ENCODE results near the gene TRIM9. TPM values are rescaled to one million over a fixed set of nuclear protein-coding genes. Genes with fewer than 3 reads are reported as not detected.

TRIM9 gene
- total and polyA plus RNA-seq, 4 donors, result 0.08 to 1.3 (median 0.50) TPM

DNA sequence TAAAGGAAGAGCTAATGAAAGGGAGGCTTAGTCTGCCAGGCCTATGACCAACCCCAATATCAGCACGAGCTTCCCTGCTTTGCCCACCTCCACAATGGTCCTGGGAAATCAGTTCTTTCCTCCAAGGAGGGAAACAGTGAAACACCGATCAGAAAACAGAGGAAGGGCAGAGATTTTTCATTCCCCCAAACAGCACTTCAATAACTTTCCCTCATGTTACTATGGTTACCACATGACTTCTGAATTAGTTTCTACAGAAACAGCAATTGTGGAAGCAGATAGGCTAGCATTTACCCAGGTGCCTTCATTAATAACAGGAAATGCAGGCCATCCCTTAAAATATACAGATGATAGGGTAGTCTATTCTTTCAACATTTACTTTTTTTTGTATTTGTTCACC is 35.9 kb downstream of the TRIM9 start:
- Histone ChIP-seq H3K4me1 (ENCODE audit: control insufficient read depth in 5 of 5, insufficient read depth in 5 of 5, low read length in 5 of 5) (peaks cover 0 to 7% (median 0%) of the 10 kb centered on the region in 5 donors), H3K36me3 (ENCODE audit: control insufficient read depth in 4 of 4, insufficient read depth in 4 of 4, low read length in 4 of 4) (no peaks in the 10 kb centered on the region), H3K27me3 (ENCODE audit: control insufficient read depth in 3 of 3, insufficient read depth in 3 of 3, low read length in 2 of 3) (no peaks in the 10 kb centered on the region), H3K9me3 (ENCODE audit: control insufficient read depth in 4 of 4, insufficient read depth in 3 of 4, low read length in 3 of 4) (peaks cover 0 to 3% (median 0%) of the 10 kb centered on the region in 4 donors), H3K4me3 (no peak overlapping the region), H3K27ac (ENCODE audit: low read depth in 1 of 2, low read length in 1 of 2) (no peak overlapping the region), H3K9ac (ENCODE audit: insufficient read depth in 1 of 2, low read length in 2 of 2) (no peak overlapping the region)
- ATAC-seq (ENCODE audit: insufficient read depth, low FRiP score), result no peak
- DNase-seq, result no peak
- TF ChIP-seq, protein P1, sequence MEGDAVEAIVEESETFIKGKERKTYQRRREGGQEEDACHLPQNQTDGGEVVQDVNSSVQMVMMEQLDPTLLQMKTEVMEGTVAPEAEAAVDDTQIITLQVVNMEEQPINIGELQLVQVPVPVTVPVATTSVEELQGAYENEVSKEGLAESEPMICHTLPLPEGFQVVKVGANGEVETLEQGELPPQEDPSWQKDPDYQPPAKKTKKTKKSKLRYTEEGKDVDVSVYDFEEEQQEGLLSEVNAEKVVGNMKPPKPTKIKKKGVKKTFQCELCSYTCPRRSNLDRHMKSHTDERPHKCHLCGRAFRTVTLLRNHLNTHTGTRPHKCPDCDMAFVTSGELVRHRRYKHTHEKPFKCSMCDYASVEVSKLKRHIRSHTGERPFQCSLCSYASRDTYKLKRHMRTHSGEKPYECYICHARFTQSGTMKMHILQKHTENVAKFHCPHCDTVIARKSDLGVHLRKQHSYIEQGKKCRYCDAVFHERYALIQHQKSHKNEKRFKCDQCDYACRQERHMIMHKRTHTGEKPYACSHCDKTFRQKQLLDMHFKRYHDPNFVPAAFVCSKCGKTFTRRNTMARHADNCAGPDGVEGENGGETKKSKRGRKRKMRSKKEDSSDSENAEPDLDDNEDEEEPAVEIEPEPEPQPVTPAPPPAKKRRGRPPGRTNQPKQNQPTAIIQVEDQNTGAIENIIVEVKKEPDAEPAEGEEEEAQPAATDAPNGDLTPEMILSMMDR (IDR thresholded peaks at IDR 0.05; ENCODE audit: control extremely low read depth, extremely low read depth), result no peak
- 66 to 71% methylated on average over 2 of the region's 2 CpGs for WGBS, 2 donors

DNA sequence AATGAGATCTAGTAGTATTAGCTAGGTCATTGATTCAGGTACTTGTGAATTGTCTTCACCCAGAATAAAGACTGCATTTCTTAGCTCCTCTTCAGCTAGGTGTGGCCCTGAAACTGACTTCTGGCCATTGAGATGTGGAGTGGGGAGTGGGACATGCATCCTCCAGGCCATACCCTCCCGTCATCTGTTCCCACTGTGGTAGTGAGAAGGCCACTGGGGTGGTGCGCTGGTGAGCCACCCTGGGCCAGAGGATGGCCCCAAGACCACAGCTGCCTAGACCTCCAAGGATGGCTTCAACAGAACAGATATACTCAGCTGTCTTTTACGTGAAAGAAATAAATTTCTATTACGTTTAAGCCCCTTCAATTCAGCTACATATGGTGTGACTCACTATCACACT is 36.5 kb downstream of the TRIM9 start:
- Histone ChIP-seq H3K9me3 (ENCODE audit: control insufficient read depth in 4 of 4, insufficient read depth in 3 of 4, low read length in 3 of 4) (peaks cover 0 to 3% (median 0%) of the 10 kb centered on the region in 4 donors), H3K36me3 (ENCODE audit: control insufficient read depth in 4 of 4, insufficient read depth in 4 of 4, low read length in 4 of 4) (no peaks in the 10 kb centered on the region), H3K9ac (ENCODE audit: insufficient read depth in 1 of 2, low read length in 2 of 2) (no peak overlapping the region), H3K4me1 (ENCODE audit: control insufficient read depth in 5 of 5, insufficient read depth in 5 of 5, low read length in 5 of 5) (peaks cover 0 to 7% (median 0%) of the 10 kb centered on the region in 5 donors), H3K27ac (ENCODE audit: low read depth in 1 of 2, low read length in 1 of 2) (no peak overlapping the region), H3K4me3 (no peak overlapping the region), H3K27me3 (ENCODE audit: control insufficient read depth in 3 of 3, insufficient read depth in 3 of 3, low read length in 2 of 3) (no peaks in the 10 kb centered on the region)
- ATAC-seq (ENCODE audit: insufficient read depth, low FRiP score) (no peak), DNase-seq (no peak)
- TF ChIP-seq, protein P1 (IDR thresholded peaks at IDR 0.05; ENCODE audit: control extremely low read depth, extremely low read depth), result no peak
- 95% methylated on average over 4 of the region's 4 CpGs for WGBS, 2 donors

DNA sequence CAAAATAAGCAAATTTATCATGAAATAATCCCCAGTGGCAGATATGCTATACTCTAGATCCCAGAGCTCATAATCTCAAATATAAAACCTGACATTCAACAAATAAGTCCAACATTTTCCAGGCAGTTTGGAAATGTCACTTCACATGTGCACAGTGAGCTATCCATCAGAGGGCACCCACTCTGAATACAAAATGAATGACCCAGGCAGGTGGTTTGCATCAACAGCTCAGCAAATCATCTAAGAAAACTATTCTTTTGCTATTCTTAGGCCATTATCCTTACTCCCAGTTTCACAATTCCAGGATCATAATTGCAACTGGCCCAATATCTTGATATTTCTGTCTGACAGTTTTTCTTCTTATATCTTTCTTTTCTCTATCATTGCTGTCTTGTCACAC is 38.5 kb downstream of the TRIM9 start:
- Histone ChIP-seq H3K9me3 (ENCODE audit: control insufficient read depth in 4 of 4, insufficient read depth in 3 of 4, low read length in 3 of 4) (peaks cover 0 to 3% (median 0%) of the 10 kb centered on the region in 4 donors), H3K36me3 (ENCODE audit: control insufficient read depth in 4 of 4, insufficient read depth in 4 of 4, low read length in 4 of 4) (no peaks in the 10 kb centered on the region), H3K27ac (ENCODE audit: low read depth in 1 of 2, low read length in 1 of 2) (no peak overlapping the region), H3K9ac (ENCODE audit: insufficient read depth in 1 of 2, low read length in 2 of 2) (no peak overlapping the region), H3K27me3 (ENCODE audit: control insufficient read depth in 3 of 3, insufficient read depth in 3 of 3, low read length in 2 of 3) (no peaks in the 10 kb centered on the region), H3K4me3 (no peak overlapping the region), H3K4me1 (ENCODE audit: control insufficient read depth in 5 of 5, insufficient read depth in 5 of 5, low read length in 5 of 5) (peaks cover 0 to 10% (median 0%) of the 10 kb centered on the region in 5 donors)
- DNase-seq, result peak; percentile 74 to 96 (median 92)
- TF ChIP-seq, protein P1 (IDR thresholded peaks at IDR 0.05; ENCODE audit: control extremely low read depth, extremely low read depth), result no peak
- no peak for ATAC-seq (ENCODE audit: insufficient read depth, low FRiP score)

DNA sequence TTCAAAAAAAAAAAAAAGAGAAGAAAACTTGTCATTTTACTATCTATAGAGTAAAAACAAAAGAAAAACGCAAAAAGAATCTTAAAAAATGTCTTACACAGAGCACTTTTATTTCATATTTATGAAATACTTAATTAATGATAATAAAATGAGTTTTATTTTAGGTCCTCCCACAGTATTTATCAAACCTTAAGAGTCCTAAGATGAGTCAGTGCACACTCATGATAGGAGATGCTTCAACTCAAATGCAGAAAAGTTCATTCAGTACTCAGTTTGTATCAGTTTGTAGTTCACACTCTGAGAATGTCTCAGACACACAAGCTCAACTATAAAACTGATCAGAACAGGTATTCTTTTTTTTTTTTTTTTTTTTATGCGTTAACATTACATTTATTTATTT is 41.7 kb downstream of the TRIM9 start:
- H3K9ac ChIP-seq (ENCODE audit: insufficient read depth in 1 of 2, low read length in 2 of 2), result no peak overlapping the region
- TF ChIP-seq, protein P1 (IDR thresholded peaks at IDR 0.05; ENCODE audit: control extremely low read depth, extremely low read depth), result no peak
- WGBS, 2 donors, result 95 to 97% methylated on average over 2 of the region's 2 CpGs
- H3K27ac ChIP-seq (ENCODE audit: low read depth in 1 of 2, low read length in 1 of 2), result no peak overlapping the region
- DNase-seq, result no peak
- H3K27me3 ChIP-seq (ENCODE audit: control insufficient read depth in 3 of 3, insufficient read depth in 3 of 3, low read length in 2 of 3), result no peaks in the 10 kb centered on the region
- no peak overlapping the region for H3K4me3 ChIP-seq
- H3K9me3 ChIP-seq (ENCODE audit: control insufficient read depth in 4 of 4, insufficient read depth in 3 of 4, low read length in 3 of 4), result peaks cover 0 to 3% (median 0%) of the 10 kb centered on the region in 4 donors
- H3K36me3 ChIP-seq (ENCODE audit: control insufficient read depth in 4 of 4, insufficient read depth in 4 of 4, low read length in 4 of 4), result no peaks in the 10 kb centered on the region
- ATAC-seq (ENCODE audit: insufficient read depth, low FRiP score), result no peak
- peaks cover 0 to 7% (median 0%) of the 10 kb centered on the region in 5 donors for H3K4me1 ChIP-seq (ENCODE audit: control insufficient read depth in 5 of 5, insufficient read depth in 5 of 5, low read length in 5 of 5)
